NCI-H345 (cell line): ENCODE data around the gene ITPK1.

Experiments
- DNase-seq: peaks from one replicate; lab custom pipeline; 2025; lab: John Stamatoyannopoulos, UW

Gene ITPK1

DNA sequence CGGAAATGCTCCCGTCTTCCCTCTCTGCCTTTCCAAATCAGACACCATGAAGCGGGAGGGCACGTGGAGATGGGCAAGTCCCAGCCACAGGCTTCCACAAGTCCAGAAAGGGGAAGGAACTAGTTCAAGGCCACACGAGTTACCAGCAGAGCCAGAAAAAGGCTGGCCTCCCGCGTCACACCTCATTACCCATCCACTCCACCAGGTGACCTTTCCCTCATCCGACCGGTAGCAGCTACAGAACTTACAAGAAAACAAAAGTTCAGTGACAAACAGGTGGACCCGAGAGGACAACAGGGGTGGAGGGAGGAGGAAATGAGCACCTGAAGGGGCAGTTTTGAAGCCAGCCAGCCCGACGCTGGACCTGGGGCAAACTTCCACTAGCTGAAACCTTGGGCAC is 145.9 kb downstream of the ITPK1 start:
- DNase-seq = peak; percentile 43

DNA sequence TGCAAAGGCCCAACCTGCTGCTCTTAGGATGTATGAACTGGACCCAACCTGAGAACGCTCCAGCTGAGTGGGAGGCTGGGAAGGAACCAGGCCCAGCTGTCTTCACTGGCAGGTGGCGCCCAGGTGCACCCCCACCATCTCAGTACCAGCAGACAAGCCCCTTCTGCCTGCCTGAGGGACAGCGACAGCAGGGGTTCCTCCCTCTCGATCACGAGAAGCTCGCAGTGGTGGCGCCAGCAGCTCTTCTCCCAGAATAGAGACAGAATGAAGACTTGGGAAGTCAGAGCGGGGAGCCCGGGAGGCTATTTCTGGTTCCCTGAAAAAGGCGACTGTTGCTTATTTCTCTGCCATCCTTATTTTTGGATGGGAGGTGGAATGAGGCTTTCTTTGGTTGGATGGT is 146.3 kb downstream of the ITPK1 start:
- peak; percentile 43 for DNase-seq

DNA sequence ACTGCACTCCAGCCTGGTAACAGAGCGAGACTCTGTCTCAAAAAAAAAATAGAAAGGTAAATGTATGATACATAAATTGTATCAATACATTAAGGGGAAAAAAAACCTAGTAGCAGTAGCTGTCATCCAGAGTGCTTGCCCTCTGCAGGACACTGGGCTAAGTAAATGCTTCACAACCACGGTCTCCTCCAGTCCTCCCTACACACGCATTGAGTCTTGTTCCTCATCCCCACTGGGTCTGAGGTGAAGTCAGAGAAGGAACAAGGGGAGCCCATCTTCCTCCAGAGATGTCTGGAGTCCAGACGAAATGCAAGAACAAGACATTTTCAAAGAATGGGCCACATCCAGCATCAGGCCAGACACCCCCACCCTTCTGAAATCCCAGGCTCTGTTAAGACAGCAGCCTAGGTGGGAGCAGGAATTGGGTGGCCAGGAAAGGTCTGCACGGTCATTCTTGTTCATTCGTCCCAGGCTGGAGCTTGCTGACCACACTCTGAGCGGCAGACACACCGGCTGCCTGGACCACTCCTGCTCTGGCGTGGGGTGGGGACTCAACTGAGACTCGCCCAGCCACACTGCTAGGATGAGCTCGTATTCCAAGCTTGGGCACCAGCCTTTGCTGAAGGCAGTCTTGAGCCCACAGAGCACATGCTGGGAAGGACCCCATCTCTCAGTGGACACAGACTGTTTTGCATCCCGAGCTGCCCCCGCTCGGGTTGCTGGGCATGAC is 147.3 kb downstream of the ITPK1 start:
- no peak for DNase-seq

DNA sequence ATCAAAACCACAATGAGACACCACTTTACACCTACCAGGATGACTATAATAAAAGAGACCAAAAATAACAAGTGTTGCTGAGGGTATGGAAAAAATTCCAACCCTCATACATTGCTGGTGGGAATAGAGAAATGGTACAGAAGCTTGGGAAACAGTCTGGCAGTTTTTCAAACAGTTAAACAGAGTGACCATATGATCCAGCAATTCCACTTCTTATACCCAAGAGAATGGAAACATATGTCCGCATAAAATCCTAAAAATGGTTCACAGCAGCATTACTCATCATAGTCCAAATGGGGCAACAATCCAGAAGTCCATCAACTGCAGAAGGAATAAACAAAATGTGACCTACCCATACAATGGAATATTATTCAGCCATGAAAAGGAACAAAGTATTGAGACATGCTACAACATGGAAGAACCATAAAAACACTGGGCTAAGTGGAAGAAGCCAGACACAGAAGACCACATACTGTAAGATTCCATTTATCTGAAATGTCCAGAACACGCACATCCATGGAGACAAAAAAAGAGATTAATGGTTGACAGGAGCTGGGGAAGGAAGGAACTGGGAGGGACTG is 148.3 kb downstream of the ITPK1 start:
- DNase-seq = no peak

DNA sequence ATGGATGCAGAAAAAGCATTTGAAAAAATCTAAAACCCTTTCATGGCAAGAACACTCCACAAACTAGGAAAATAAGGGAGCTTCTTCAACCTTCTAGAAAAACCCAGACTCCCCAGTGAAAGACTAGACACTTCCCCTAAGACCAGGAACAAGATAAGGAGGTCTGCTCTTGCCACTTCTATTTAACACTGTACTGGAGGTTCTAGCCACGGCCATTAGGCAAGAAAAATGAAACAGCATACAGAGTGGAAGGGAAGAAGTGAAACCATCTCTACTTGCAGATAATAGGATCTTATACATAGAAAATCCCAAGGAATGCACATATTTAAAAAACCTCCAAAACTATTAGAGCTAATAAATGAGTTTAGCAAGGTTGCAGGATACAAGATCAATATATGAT is 150.4 kb downstream of the ITPK1 start:
- DNase-seq = no peak

DNA sequence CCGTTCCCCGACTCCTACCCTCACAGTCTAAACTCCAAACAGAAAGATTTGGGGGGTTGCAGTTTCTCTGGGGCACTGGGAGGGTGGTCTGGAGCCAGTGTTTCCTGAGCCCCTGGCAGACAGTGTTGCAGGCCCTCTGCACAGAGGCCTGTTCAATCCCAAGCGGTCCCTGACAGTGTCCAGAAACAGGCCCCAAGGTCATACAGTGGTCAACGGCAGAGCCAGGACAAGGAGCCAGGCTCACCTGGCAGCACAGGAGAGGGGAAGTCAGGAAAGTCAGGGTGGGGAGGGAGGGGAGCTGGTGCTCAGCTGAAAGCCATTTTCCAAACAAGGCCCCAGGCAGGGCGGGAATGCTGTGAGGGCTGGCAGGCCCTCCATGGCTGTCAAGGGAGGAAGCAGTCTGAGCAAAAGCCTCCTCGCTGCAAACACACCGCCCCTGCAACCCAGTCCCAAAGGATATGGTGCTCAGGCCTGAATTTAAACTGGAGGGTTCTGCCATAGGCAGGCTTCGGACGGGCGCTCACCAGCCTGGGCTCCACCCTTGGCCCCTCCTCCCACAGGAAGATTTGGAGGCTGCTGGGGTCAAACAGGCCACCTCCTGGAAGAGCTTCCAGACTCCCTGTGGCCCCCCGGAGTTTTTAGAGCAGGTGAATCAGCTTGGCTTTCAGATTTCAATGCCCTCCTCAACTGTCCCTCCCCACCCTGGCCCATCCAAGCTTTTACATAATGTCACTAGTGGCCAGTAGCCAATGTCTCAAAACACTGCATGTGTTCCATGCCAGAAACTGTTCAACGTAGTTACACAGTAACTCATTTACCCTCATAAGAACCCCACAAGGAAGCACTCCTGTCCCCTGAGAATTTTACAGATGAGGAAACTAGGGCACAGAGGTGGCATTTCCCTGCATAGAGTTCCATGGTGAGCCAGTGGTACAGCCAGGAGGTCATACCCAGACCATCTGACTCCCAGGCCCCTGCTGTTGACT is 151.3 kb downstream of the ITPK1 start:
- no peak for DNase-seq

DNA sequence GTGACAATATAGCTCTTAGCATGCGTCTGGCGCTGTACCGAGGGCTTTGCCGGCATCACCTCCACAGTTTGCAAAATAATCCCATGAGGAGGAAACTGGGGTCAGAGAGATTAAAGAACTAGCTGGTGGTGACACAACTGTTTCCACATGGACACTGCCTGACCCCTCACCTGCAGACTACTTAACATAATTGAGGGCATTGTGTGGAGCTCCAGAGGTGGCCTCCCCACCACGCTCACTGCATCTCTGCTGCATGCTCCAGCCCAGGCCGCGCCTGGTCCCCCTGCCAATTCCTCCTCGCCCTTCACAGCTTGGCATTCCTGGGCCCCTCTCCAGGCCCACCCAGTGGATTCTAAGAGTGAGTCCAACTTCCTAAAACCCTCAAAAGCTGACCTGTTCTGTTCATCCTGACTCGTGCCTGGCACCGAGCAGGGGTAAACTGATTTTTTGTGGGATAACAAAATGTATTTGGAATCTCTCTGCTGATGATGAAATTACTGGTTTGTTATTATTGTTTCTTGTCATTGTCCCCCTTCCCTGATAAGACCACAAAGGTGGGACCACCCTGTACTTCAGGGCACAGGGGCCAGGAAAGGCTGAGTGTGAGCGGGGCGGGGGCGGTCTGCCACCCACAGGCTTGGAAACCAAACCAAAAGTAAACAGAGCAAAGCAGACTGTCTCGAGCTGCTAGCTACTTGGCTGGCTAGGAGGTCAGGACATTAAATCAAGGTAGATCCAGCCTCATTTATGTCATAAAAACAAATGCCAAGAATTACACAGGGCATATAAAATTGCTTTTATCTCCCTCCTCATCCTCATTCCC is 152.2 kb downstream of the ITPK1 start:
- peak; percentile 12 for DNase-seq

DNA sequence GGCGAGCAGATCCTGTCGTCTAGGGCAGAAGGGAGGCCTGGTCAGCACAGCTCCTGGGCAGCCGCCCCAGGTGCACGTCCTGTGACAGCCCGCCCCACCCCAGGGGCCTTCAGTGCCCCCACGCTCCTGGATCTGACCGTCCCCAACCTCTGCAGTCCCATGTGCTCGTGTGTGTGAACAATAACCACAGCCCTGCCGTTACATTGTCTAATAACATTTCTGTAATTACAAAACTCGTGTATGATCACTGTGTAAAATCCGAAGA is 153.0 kb downstream of the ITPK1 start:
- DNase-seq = no peak

DNA sequence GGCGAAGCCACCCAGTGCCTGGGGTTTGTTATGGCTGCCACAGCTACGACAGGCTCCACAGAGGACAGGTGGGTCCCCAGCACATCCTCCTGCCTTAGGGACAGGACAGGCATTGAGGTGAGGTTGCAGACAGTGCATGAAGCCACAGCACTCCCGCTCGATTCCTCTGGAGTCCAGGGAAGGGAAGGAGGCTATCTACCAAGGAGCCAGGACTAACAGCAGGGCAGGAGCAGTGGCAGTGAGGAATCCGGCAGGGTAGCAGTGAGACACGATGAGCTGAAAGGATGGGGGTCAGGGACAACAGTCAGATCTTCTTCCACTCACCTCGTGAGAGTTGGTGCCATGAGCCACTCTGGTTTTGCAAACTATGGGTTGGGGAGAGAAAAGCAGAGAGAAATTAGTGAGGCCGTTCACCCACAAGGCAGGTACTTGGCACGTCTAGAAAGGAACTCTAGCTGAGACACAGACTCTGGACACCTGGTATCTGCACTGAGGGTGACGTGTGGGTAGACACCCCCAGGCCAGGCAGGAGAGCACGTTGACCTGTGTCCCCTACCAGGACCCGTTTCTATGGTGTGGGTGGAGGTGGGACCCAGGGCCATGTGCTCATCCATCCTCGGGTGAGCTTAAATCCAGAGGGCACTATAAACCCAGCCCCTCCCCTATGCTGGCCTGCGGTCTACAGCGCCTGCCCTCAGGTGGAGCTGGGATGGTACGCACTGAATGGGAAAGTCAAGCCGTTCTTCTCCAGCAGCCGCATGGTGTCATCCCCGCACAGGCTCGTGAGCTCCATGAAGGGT is 153.5 kb downstream of the ITPK1 start:
- DNase-seq = no peak

DNA sequence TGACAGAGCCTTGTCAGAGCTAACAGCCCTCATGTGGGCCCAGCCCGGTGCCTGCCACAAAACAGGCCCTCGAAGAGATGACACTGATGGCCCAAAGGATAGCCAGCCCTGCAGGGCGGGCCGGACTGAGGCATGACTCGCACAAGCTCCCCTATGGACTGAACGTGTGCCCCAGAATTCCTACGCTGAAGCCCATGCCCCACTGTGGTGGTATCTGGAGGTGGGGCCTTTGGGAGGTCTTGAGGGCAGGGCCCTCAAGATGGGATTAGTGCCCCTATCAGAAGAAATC is 154.2 kb downstream of the ITPK1 start:
- DNase-seq = no peak

DNA sequence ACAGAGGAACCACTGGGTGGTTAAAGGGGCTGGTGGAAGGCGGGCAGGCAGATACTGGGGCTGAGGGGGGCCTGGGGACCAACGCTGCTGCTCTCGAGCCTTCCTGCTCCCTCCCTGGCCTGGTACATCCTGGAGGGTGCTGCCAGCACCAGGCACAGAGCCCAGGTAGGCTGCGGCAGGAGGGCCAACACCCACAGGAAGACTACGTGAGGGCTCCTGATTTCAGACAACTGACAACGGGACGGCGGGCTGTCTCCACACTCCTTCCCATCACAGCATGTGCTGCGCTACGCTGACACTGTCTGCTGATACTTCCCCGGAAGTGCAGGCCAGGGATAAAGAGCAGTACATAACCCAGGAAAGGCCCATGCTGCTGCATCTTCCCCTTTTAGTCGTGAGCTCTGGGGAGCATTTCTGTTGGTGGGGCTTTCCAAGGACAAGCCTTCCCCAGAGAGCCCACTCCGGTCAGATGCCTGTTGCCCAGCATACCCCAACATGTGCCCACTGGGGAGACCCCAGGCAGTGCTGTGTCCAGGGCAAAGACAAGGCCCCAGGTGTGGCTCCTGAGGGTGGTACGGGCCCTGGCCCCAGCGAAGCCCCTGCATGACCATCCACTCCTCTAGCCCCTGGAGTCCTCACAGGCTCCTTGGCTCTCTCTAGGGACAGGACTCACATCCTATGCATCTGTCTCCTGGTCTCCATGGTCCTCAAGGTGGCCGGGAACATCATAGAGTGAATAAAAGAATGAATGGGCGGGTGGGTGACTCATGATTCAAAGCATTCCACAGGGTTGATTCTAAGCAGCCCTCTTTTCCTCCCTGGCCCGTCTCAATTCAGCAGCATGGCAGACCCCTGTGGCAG is 154.8 kb downstream of the ITPK1 start:
- peak; percentile 37 for DNase-seq

DNA sequence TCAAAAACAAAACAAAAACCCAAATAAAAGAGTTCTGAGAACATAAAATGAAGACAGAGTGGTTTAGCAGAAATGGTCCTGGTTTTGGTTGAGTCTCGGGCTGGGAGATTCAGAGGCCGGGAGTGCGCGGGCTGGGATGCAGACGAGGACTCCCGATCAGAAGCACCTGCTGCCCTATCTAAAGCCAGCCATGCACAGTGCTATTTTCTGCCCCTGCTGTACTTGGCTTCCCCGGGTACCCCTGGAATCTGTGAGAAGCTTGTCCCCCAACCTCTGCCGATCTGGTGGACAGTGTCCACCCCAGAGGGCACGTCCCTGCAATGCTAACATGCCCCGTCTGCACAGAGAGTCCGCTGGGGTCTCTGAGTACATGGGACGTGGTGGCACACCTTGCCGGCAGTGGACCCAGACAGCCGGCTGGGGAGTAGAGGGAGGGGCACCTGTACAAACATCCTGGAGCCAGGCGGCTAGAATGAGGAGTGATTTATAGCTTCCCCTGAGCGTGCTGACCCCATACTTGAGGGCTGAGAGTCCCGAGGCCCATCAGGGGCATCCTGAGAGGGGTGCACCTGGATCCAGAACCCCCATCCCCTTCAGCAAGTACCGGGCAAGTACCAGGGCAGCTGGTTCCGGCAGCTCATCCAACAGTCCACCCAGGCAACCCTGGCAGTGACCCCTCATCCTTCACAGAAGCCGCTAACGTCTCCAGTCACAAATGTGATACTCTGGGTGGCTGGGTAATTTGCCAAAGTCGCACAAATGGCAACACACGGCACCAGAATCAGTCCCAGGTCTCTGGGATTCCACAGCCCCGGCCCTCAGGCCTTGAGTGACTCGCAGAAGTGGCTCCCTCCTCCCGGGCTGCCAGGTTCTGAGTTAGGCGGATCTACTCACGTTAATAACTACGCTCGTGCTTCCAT is 155.7 kb downstream of the ITPK1 start:
- DNase-seq = peak; percentile 47

DNA sequence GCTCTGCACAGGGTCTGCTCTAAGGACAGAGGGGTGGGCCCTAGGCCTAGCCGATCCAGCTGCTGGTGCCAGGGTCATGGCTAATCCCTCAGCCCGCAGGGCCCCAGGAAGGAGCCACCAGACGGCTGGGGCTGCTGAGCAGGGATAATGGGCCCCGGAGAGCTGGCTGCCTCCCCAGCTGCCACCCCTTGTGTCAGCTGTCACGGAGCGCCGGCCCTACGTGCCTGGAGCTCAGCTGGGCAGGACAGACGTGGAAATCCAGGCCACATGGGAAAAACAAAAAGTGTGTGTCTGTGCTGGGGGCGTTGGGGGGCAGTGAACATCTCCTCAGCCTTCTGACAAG is 156.6 kb downstream of the ITPK1 start:
- peak; percentile 64 for DNase-seq

DNA sequence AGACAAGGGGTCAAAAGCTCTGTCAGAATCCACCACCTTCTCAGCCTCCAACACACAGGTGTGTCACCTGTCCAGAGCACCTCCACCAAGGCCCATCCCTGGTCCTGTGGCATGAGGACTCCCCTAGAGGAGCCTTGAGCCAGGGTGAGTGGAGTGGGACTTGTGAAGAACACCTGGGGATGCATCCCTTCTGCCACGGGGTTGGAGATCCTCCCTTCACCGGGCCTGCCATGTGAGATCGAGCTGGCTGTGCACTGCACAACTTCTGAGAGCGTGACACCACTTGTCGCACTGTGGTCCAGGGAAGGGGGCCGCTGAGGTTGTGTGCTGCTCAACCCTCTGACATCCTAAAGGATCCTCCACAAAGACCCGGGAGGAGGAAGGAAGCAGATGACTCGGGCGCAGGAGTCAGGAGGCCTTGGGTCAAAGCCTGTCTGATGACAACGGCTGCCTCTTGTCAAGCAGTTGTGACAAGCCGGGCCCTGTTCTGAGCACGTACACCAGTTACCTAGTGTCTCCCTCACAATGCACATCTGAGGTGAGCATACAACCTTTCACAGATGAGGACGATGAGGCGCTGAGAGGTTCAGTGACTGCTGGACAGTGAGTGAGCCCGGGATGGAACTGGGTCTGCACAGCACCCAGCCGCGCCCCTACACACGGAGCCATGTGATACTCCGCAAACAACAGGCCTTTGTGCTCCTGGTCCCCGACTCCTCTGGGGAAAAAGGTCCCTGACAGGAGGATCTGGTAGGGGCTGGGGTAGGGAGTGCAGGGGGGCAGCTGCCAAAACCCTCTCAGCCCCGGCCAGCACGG is 157.1 kb downstream of the ITPK1 start:
- DNase-seq = peak; percentile 58

DNA sequence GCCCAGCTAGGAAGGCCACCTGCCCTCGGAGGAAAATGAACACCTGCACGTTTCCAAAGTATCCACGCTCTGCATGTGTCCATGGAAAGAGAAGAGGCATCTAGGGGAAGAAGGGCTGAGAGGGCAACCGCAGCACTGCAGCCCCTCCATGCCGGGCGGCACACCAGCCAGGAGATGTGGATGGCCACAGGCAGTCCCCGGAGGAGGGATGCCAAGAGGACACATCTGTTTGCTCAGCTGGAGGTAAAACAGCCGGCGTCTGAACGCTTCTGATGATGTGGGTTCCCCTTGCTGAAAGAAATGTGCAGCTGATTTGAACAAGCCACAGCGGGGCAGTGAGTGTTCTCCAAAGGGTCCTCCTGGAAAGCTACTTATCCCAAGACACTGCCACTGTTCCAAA is 158.8 kb downstream of the ITPK1 start:
- peak; percentile 90 for DNase-seq

DNA sequence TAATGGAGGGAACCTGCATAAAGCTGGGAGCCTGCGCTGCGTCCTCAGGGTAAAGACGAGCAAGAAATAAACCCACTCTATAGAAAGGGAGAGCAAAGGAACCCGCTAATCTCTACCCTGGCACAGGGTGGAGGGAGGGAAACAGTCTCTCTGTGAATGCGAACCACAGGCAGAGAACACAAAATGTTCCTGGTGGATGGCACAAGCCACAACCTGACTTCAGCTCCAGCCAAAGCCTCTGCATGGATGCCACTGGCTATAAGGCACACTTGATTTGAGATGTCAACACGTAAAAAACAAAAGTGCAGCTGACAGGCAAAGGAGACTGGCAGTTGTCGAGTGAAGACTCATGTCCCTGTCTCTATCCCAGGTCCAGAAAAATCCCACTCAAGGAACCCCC is 160.3 kb downstream of the ITPK1 start:
- DNase-seq = peak; percentile 33

DNA sequence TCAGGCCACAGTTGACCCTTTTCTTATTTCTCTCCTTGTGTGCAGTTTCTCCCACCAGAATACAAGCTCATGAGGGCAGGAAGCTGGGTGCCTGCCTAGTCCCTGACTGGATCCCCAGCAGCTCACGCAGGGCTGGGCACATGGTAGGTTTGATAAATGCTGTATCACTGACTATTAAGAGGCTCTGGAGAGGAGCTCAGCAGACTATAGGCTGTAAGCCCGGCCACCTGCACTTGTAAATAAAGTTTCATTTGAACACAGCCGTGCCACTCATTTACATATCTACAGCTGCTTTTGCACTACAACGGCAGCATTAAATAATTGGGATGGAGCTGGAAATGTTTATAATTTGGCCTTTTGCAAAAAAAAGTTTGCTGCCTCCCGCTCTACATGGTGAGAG is 160.8 kb downstream of the ITPK1 start:
- DNase-seq = peak; percentile 30

DNA sequence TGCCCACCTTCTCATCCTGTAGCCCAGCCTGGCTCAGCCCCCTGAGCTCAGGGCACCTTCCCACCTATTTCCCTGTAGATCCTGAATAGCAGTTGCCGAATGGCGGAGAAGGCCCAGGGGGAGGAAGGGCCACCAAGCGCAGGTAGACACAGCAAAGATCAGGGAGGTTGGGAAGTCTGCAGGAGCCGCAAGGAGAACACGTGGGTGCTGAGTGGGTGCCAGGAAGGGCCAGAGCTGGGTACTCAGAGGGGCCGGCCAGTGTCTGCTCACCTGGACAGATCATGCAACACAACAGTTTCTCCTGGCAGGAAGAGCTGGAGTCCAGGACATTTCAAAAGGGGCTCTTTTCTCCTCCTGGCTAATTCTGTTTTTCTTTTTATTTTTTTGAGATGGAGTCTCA is 162.2 kb downstream of the ITPK1 start:
- no peak for DNase-seq
